ENCODE results near the gene SPAG16. TPM values are rescaled to one million over a fixed set of nuclear protein-coding genes. Genes with fewer than 3 reads are reported as not detected.

The SPAG16 gene
- total and polyA plus RNA-seq, 12 donors = 8.4 to 28.3 (median 19.1) TPM

DNA sequence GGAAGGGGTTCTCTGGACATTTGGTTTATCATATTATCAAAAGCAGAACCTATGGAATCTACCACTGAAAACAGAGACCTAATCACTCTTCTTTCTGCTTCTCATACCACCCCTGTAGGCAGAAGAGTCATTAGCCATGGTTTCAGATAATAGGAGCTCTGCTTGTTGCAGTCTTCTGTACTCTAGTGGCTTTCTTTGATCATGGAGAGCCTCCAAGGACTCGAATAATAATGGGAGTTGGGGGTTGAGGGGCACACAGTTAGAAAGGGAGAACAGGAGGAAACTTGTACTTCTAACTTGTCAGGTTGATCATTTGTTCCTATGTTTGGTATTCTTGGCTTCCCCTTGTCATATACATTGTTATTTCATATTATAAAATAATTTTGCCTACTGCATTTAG, 1074.2 kb downstream of the SPAG16 start:
- DNase-seq (no peak), ATAC-seq (no peak)
- Histone ChIP-seq H3K27me3 (no peaks in the 10 kb centered on the region), H3K27ac (no peak overlapping the region), H3K4me1 (no peaks in the 10 kb centered on the region), H3K4me3 (no peak overlapping the region), H3K9me3 (peaks cover 0 to 22% (median 4%) of the 10 kb centered on the region in 11 donors), H3K36me3 (no peaks in the 10 kb centered on the region)
- TF ChIP-seq, protein P1, sequence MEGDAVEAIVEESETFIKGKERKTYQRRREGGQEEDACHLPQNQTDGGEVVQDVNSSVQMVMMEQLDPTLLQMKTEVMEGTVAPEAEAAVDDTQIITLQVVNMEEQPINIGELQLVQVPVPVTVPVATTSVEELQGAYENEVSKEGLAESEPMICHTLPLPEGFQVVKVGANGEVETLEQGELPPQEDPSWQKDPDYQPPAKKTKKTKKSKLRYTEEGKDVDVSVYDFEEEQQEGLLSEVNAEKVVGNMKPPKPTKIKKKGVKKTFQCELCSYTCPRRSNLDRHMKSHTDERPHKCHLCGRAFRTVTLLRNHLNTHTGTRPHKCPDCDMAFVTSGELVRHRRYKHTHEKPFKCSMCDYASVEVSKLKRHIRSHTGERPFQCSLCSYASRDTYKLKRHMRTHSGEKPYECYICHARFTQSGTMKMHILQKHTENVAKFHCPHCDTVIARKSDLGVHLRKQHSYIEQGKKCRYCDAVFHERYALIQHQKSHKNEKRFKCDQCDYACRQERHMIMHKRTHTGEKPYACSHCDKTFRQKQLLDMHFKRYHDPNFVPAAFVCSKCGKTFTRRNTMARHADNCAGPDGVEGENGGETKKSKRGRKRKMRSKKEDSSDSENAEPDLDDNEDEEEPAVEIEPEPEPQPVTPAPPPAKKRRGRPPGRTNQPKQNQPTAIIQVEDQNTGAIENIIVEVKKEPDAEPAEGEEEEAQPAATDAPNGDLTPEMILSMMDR (IDR thresholded peaks at IDR 0.05) = no peak
- WGBS, 2 donors = 44 to 60% methylated on average over 1 of the region's 1 CpG
- intact Hi-C loops (cut with DNase I) = no loop called here

DNA sequence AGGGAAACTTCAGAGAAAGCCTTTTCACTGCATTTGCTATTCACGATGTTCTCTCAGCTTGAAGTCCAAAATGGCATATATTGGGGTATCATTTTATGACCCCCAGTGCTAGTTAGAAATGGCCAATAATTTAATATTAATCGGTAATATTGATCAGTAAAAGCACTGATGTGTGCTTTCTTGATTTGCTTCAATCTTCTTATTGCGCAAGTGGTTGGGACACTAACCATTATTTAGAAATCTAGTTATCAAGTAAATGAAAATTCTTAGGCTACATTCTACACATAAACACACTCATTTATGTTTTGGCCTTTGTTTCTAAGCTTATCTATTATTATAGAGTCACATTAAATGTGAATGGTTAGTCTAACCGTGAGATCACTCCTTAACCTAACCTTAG, 1076.9 kb downstream of the SPAG16 start:
- no peak for ATAC-seq
- WGBS, 2 donors = 87 to 90% methylated on average over 4 of the region's 4 CpGs
- Histone ChIP-seq H3K4me3 (no peak overlapping the region), H3K27me3 (no peaks in the 10 kb centered on the region), H3K9me3 (peaks cover 0 to 21% (median 4%) of the 10 kb centered on the region in 11 donors), H3K27ac (no peak overlapping the region), H3K4me1 (no peaks in the 10 kb centered on the region), H3K36me3 (no peaks in the 10 kb centered on the region)
- intact Hi-C loops (cut with DNase I) = no loop called here
- DNase-seq = no peak
- TF ChIP-seq, protein P1 (IDR thresholded peaks at IDR 0.05) = no peak

DNA sequence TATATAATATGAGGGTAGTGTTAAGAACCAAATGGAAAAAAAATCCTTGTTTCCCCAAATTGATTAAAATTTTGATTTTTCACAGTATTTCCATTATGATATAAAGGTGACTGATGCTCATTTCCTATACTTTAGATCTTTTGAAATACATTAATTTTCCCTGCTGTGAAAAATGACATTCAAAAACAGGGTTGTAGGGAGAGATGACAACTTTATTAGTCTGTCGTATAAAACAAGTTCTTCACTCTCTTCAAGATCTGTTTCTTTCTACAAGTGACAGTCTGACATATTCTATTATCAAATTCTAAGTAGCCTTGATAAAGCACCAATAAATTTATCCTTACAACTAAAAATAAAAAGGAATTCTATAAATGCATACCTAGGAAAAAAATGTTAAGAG, 1081.3 kb downstream of the SPAG16 start:
- Histone ChIP-seq H3K27ac (no peak overlapping the region), H3K4me1 (no peaks in the 10 kb centered on the region), H3K27me3 (no peaks in the 10 kb centered on the region), H3K36me3 (no peaks in the 10 kb centered on the region), H3K9me3 (no peaks in the 10 kb centered on the region), H3K4me3 (no peak overlapping the region)
- ATAC-seq = no peak
- no peak for DNase-seq
- 52 to 64% methylated on average over 1 of the region's 1 CpG for WGBS, 2 donors
- TF ChIP-seq, protein P1 (IDR thresholded peaks at IDR 0.05) = no peak
- intact Hi-C loops (cut with DNase I) = loop anchor here in 1 of 10 donors (1.0 kb wide), 1 partner anchor 35 kb away; no protein-coding TSS in a partner anchor

- 57 to 58% methylated on average over 3 of the region's 3 CpGs for WGBS, 2 donors
- Histone ChIP-seq H3K4me1 (no peaks in the 10 kb centered on the region), H3K9me3 (no peaks in the 10 kb centered on the region), H3K36me3 (no peaks in the 10 kb centered on the region), H3K27me3 (no peaks in the 10 kb centered on the region), H3K27ac (no peak overlapping the region), H3K4me3 (no peak overlapping the region)
- TF ChIP-seq, protein P1 (IDR thresholded peaks at IDR 0.05) = no peak
- ATAC-seq = no peak
- no peak for DNase-seq
- intact Hi-C loops (cut with DNase I) = no loop called here
Observed at GRCh38 chr2:214367171-214367570, 1082.9 kb downstream of the SPAG16 start.

Data from heart right ventricle (tissue), 16 donors.